Activated T-helper 1 cell treated with anti-CD3 and anti-CD28 coated beads, Interleukin-12 subunit alpha, Interleukin-12 subunit beta, Interleukin-2, Interleukin-4 antibody, amounts not matched to agents 30 ng/mL and 10 ng/mL and 1 ng/mL, durations not matched to agents 14 hours and 24 hours and 36 hours (primary cell): ENCODE results near the gene HLA-DPA1. TPM values are rescaled to one million over a fixed set of nuclear protein-coding genes. Genes with fewer than 3 reads are reported as not detected.
A peak's percentile ranks its signal among the peaks of the same experiment; 100 is the strongest.
"Not testable (repeated sequence)": the region's sequence is repeated elsewhere in the genome, so short reads cannot be mapped to it uniquely, and the experiment has no call there.

Experiments used
- DNase-seq: peaks from one replicate; pipeline ENCODE4 v3.0.0; 2021; ENCODE audit warnings: low spot score
- H3K27ac Mint-ChIP-seq: one replicate; pipeline ENCODE4 v1.8.0; 2021; ENCODE audit warnings: mild to moderate bottlenecking, mixed read lengths
- H3K27me3 Mint-ChIP-seq: one replicate; pipeline ENCODE4 v1.8.0; 2022; ENCODE audit warnings: mild to moderate bottlenecking, moderate library complexity, mixed read lengths; ENCODE audit not compliant: insufficient read depth
- H3K36me3 Mint-ChIP-seq: one replicate; pipeline ENCODE4 v1.8.0; 2021; ENCODE audit warnings: low read depth, mixed read lengths
- H3K4me1 Mint-ChIP-seq: one replicate; pipeline ENCODE4 v1.8.0; 2021; ENCODE audit warnings: low read depth, mixed read lengths
- H3K4me3 Mint-ChIP-seq: one replicate; pipeline ENCODE4 v1.8.0; 2021; ENCODE audit warnings: mild to moderate bottlenecking, moderate library complexity, mixed read lengths
- H3K9me3 Mint-ChIP-seq: one replicate; pipeline ENCODE4 v1.8.0; 2021; ENCODE audit warnings: mixed read lengths
- intact Hi-C: fragments of 100-400 bp; cut with micrococcal nuclease; formaldehyde crosslinking; loops from one replicate; pipeline ENCODE4 v1.15.1; 2024
- total RNA-seq: library from RNA; stranded (reverse); gene quantifications from 2 replicates; pipeline ENCODE4 v1.2.3, GENCODE V29; 2022

The HLA-DPA1 gene
- total RNA-seq, 1 donor from 2014 or later, result 61.0 TPM

DNA sequence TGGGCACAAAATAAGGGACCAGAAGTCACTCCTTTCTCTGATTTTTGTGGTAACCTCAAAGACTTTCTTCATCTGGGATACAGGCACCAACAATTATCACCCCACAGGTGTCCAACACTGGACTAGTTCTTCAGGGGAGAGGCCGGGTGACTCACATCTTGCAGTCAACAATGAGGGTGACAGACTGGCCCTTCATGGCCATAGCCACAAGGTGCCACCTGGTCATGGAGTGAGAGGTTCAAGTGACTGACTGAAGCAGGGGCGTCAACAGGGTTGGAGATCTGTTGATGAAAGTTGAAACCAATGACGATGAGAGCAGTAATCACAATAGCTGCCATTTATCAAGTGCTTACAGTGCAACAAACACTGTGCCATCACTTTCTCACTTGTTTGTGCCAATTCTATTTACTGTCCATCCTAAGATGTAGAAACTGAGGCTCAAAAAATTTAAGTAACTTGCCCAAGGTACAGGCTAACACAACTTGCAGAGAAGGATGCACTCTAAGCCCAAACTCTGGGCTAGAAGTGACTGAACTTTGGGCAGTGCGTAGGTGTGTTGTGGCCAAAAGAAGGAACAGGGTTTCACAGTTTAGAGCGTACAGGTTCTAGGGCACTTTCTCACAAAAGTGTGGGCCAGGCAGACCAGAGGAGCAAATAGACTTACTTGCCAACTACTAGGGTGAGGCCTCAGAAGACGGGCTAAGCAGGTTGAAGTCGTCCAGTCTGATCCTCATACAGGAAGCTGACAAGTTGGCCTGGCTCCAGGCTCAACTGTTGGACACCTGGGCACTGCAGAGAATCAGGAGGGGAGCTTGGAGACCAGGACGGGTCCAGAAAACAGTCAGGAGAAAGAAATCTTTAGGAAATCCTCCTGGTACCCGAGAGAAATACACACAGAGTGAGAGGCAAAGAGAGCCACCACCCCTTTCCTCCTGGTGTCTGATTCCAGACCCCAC lies 32.7 kb upstream of the HLA-DPA1 start:
- Mint-ChIP-seq H3K4me3 (no peak overlapping the region), H3K9me3 (peaks cover 14% of the 10 kb centered on the region), H3K4me1 (no peaks in the 10 kb centered on the region), H3K27me3 (peaks cover 50% of the 10 kb centered on the region), H3K36me3 (no peaks in the 10 kb centered on the region), H3K27ac (no peak overlapping the region)
- DNase-seq, result no peak
- intact Hi-C loops, result no loop called here

DNA sequence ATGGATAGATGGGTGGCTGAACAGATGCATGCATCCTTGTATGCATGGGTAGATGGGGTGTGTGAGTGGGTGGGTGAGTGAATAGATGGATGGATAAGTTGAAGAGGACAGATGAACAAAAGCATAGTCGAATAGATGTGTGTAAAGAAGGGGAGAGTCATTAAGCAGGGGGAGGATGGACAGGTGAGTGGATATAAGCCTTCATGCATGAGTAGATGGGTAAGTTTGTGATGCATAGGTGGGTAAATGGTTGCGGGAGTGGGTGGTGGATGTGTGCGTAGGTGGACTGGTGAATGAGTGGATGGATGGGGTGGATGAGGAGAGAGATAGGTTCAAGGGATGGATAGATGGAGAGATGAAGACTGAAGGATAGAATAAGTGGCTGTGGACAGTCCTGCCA lies 31.9 kb upstream of the HLA-DPA1 start:
- no peak for DNase-seq
- H3K36me3 Mint-ChIP-seq, result no peaks in the 10 kb centered on the region
- peaks cover 22% of the 10 kb centered on the region for H3K9me3 Mint-ChIP-seq
- no peak overlapping the region for H3K27ac Mint-ChIP-seq
- H3K4me1 Mint-ChIP-seq, result no peaks in the 10 kb centered on the region
- H3K4me3 Mint-ChIP-seq, result no peak overlapping the region
- intact Hi-C loops, result no loop called here
- peaks cover 42% of the 10 kb centered on the region for H3K27me3 Mint-ChIP-seq

DNA sequence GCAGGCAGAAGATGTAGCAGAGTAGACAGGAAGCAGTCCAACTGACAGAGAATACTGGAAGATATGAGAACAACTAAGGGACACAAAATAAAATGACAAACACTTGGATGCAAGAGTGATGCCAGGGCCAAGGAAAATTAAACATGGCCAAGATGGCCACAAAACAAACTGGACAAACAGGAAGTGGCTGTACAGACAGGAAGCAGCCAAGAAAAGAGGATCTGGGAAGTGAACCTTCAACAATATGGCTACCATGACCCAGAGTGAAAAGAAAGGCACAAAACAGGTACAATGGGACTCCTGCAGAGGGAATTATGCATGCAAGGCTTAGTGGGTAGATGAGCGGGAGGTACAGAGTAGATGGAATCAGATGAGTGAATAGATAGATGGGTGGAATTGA lies 31.4 kb upstream of the HLA-DPA1 start:
- intact Hi-C loops, result no loop called here
- H3K4me3 Mint-ChIP-seq, result no peak overlapping the region
- H3K27ac Mint-ChIP-seq, result no peak overlapping the region
- DNase-seq, result no peak
- H3K9me3 Mint-ChIP-seq, result peaks cover 27% of the 10 kb centered on the region
- peaks cover 42% of the 10 kb centered on the region for H3K27me3 Mint-ChIP-seq
- H3K36me3 Mint-ChIP-seq, result no peaks in the 10 kb centered on the region
- no peaks in the 10 kb centered on the region for H3K4me1 Mint-ChIP-seq

DNA sequence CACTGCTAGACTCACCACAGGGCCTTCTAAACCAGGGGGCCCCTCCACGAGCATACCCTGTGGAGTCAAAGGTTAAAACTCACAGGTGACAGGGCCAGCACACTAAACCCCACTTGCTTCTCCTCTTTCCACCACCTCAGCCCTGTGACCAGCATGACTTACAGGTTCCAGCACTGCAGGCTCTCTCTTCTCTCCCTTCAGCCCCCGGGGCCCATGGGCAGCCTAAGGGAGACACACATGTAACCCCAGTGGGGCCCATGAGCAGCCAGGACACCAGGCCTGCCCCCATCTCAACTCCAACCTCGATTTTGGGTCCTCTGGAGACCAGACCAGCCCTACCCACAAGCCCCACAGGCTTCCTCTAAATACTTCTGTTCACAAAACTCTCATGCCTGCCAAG lies 30.3 kb upstream of the HLA-DPA1 start:
- H3K4me3 Mint-ChIP-seq, result no peak overlapping the region
- no peaks in the 10 kb centered on the region for H3K4me1 Mint-ChIP-seq
- H3K36me3 Mint-ChIP-seq, result peaks cover 3% of the 10 kb centered on the region
- H3K9me3 Mint-ChIP-seq, result peaks cover 34% of the 10 kb centered on the region
- DNase-seq, result no peak
- intact Hi-C loops, result no loop called here
- peaks cover 42% of the 10 kb centered on the region for H3K27me3 Mint-ChIP-seq
- H3K27ac Mint-ChIP-seq, result no peak overlapping the region

DNA sequence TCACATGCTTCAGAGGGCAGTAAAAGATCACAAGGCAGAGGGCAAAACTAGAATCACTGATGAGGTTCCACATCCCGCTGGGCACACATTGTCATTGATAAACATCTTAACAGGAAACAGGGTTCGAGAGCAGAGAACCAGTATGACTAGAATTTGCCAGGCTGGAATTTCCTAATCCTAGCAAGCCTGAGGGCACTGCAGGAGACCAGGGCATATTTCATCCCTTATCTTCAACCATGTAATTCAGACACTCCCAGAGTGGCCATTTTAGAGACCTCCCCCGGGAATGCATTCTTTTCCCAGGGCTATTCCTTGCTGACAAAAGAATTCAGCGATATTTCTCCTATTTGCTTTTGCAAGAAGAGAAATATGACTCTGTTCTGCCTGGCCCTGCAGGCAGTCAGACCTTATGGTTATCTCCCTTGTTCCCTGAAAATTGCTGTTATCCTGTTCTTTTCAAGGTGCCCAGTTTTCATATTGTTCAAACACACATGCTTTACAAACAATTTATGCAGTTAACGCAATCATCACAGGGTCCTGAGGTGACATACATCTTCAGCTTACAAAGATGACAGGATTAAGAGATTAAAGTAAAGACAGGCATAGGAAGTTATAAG lies 27.8 kb upstream of the HLA-DPA1 start:
- H3K4me3 Mint-ChIP-seq, H3K27ac Mint-ChIP-seq, intact Hi-C loops, H3K36me3 Mint-ChIP-seq, H3K4me1 Mint-ChIP-seq, DNase-seq: not testable (repeated sequence)
- Mint-ChIP-seq H3K27me3 (peaks cover 35% of the 10 kb centered on the region), H3K9me3 (peaks cover 48% of the 10 kb centered on the region)

DNA sequence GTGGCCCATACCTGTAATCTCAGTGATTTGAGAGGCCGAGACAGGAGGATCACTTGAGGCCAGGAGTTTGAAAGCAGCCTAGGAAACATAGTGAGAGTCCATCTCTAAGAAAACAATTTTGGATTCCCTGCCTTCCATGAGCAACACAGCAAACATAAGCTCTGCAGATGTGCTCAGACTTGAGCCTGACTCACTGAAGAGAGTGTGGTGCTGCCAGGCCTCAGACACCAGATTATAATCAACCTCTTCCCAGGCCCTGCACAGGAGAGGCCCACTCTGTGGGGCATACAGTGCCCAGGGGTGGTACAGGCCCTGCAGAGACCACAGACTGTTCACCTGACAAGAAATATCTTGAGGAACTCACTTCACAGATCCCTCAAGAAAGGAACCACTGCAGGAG lies 22.2 kb upstream of the HLA-DPA1 start:
- H3K4me3 Mint-ChIP-seq, result no peak overlapping the region
- H3K4me1 Mint-ChIP-seq, result no peaks in the 10 kb centered on the region
- intact Hi-C loops, result no loop called here
- H3K27me3 Mint-ChIP-seq, result peaks cover 28% of the 10 kb centered on the region
- H3K9me3 Mint-ChIP-seq, result peaks cover 29% of the 10 kb centered on the region
- DNase-seq, result no peak
- H3K36me3 Mint-ChIP-seq, result peaks cover 4% of the 10 kb centered on the region
- no peak overlapping the region for H3K27ac Mint-ChIP-seq

DNA sequence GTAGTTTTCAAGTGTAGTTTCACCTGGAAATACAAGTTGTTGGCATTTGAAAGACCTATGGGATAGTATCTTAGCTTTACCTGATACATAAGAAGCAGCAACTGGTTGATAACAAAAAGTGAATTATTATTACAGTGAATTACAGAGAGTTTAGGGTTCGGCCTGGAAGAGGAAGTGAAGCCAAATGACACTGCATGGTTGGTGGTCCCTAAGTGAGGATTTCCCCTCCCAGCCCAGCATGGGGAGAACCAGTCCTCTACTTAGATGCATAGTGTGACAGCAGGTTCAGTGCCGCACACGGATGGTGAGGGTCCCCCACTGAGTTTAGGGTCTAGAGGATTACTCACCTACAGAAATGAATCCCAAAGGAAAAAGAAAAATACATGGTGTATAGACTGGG lies 20.4 kb upstream of the HLA-DPA1 start:
- intact Hi-C loops, result no loop called here
- no peak for DNase-seq
- H3K4me1 Mint-ChIP-seq, result no peaks in the 10 kb centered on the region
- H3K27me3 Mint-ChIP-seq, result peaks cover 20% of the 10 kb centered on the region
- H3K4me3 Mint-ChIP-seq, result no peak overlapping the region
- peaks cover 2% of the 10 kb centered on the region for H3K36me3 Mint-ChIP-seq
- peaks cover 14% of the 10 kb centered on the region for H3K9me3 Mint-ChIP-seq
- H3K27ac Mint-ChIP-seq, result no peak overlapping the region

DNA sequence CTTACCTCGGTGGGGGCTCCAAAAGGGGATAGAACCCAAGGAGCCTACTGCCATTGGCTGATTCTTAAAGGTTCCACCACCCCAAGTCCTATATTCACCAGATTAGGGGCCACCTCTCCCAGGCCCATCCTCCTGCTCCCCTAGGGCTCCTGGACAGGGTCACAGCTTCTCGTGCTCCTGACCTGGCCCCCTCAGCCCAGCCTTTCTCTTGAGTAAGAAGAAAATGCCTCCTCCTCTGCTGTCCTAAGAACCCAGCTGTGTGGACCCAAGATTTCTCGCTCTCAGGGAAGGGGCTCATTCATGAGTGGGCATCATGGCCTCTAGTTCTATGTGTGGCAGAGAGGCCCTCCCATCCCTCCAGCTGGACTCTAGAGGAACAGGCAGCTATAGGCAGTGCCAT lies 18.9 kb upstream of the HLA-DPA1 start:
- intact Hi-C loops, result loop anchor here (1.0 kb wide), 1 partner anchor 78 kb away; no protein-coding TSS in a partner anchor
- no peak for DNase-seq
- Mint-ChIP-seq H3K27me3 (peaks cover 16% of the 10 kb centered on the region), H3K4me3 (no peak overlapping the region), H3K27ac (no peak overlapping the region), H3K4me1 (no peaks in the 10 kb centered on the region), H3K9me3 (no peaks in the 10 kb centered on the region), H3K36me3 (peaks cover 3% of the 10 kb centered on the region)

DNA sequence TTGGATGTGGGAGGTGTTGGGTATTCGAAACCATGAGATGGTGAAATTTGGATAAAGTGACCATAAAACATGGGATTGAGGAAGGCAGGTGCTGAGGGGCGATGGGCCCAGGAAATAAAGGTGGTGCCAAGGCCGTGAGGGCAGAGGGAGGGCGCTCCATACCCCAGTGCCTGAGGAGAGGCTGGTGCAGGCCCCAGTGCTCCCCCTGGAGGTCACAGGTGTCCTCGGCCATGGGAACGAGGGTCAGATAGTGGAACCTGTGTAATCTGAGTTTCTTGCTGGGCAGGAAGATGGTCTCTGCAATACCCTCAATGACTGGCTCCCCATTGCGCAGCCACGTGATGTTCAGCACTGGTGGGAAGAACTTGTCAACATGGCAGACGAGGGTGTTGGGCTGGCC lies 18.5 kb upstream of the HLA-DPA1 start:
- Mint-ChIP-seq H3K36me3 (peaks cover 3% of the 10 kb centered on the region), H3K27ac (no peak overlapping the region)

DNA sequence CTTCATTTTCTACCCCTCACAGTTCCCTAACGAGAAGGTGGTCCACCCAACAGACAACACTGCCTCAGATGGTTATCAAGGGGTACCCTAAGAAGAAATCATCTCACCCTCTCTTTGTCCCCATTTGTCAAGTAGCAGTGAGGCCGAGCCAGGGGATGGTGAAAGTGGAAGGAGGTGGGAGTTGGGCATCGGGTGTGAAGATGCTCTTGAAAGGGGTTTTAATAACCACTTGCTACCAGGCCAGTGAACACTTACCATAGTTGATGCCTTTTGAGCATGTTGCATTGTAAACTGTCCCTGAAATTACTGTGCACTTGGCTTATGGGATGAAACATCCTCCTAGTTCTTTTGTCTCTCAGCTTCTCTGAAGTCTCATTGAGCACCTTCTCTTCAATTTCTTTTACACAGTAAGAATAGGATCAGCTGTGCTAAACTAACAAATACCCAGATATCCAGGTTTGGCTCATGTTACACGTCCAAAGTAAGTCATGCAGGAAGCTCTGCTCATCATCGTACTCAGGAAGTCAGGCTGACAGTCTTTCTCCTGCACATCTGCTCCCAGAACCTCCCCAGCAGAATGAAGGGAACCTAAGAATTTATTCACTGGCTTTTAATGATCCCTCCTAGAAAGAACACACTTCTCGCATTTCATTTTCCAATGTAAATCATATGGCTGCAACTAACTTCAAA lies 15.6 kb upstream of the HLA-DPA1 start:
- Mint-ChIP-seq H3K4me3 (no peak overlapping the region), H3K27me3 (peaks cover 8% of the 10 kb centered on the region), H3K36me3 (peaks cover 3% of the 10 kb centered on the region), H3K27ac (no peak overlapping the region), H3K4me1 (no peaks in the 10 kb centered on the region), H3K9me3 (no peaks in the 10 kb centered on the region)
- intact Hi-C loops, result no loop called here
- no peak for DNase-seq

More for the DNA sequence above, 18.5 kb upstream of the HLA-DPA1 start:
- Mint-ChIP-seq H3K9me3 (no peaks in the 10 kb centered on the region), H3K27me3 (peaks cover 16% of the 10 kb centered on the region), H3K4me3 (no peak overlapping the region), H3K4me1 (no peaks in the 10 kb centered on the region)
- DNase-seq, result peak; percentile 35
- intact Hi-C loops, result loop anchor here (1.0 kb wide), 1 partner anchor 78 kb away; no protein-coding TSS in a partner anchor

DNA sequence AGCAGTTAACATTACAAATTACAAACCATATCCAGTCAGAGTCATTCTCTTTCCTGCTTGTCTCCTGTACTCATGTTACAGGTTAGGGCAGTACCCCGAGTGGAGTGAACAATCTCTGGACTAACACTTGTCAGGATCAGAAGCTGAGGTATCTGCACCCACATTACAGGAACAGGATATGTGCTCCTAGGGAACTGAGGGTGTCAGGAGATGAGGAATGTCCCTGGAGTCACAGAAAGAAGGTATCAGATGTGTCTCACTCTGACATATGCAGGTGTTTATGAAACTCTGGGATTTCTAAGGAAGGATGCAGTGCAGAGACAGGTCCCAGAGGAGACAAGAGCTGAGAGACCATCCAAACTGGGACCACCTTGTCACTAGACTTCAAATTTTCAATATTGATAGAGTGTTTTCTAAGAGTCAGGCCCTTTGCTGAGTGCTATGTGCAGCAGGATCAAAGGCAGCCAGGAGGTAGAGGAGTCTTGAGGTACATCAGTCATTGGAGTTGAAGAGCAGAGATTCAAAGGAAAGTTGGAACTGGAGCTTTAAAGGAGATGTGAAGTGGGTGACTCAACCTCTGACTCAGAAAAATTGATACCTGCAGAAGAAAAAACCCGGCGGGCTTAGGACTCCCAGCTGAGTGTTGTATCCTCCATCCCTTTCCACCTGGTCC lies 14.9 kb upstream of the HLA-DPA1 start:
- H3K9me3 Mint-ChIP-seq, result no peaks in the 10 kb centered on the region
- intact Hi-C loops, result no loop called here
- peaks cover 3% of the 10 kb centered on the region for H3K36me3 Mint-ChIP-seq
- H3K27me3 Mint-ChIP-seq, result peaks cover 4% of the 10 kb centered on the region
- DNase-seq, result no peak
- H3K4me3 Mint-ChIP-seq, result no peak overlapping the region
- H3K27ac Mint-ChIP-seq, result no peak overlapping the region
- no peaks in the 10 kb centered on the region for H3K4me1 Mint-ChIP-seq

DNA sequence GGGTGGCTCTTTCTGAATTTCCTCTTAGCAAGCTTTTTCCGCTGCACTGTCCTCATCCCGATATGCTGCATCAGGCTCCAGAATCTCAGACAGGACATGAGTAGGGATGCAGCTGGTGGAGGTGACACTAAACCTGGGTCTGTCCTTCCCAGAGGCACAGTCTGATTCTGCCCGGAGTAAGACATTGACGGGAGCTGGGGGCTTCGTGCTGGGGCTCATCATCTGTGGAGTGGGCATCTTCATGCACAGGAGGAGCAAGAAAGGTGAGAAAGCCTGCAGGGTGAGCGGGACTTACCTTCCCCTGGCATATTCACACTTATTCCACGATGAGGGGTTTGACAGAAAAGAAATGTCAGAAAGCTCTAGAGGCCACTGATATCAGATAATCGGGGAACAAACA lies 12.2 kb upstream of the HLA-DPA1 start:
- Mint-ChIP-seq H3K36me3 (peaks cover 8% of the 10 kb centered on the region), H3K4me3 (no peak overlapping the region), H3K27ac (no peak overlapping the region), H3K27me3 (peaks cover 4% of the 10 kb centered on the region), H3K4me1 (peaks cover 16% of the 10 kb centered on the region), H3K9me3 (no peaks in the 10 kb centered on the region)
- no peak for DNase-seq
- intact Hi-C loops, result no loop called here
